ENCODE measurements around the gene HORMAD2. TPM values are rescaled to one million over a fixed set of nuclear protein-coding genes. Genes with fewer than 3 reads are reported as not detected.
"Not testable (repeated sequence)": the region's sequence is repeated elsewhere in the genome, so short reads cannot be mapped to it uniquely, and the experiment has no call there.

HORMAD2 gene
- total and polyA plus RNA-seq, 7 experiments from 2014 or later: 0.34 TPM; not detected in 6

DNA sequence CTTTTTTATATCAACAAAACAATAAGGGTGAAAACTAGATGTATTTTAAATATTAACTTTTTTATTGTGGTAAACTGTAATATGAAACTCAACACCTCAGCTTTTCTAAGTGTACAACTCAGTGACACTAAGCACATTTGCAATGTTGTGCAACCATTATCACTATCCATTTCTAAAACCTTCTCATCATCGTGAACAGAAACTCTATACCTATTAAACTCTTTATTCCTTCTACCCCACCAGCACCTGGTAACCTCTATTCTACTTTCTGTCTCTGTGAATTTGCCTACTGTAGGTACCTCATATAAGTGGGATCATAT lies 9.4 kb downstream of the HORMAD2 start:
- Histone ChIP-seq H3K4me1 (ENCODE audit: control insufficient read depth in 2 of 2, insufficient read depth in 2 of 2, low read length in 2 of 2) (peaks cover 4 to 8% of the 10 kb centered on the region in 2 donors), H3K9me3 (ENCODE audit: control insufficient read depth in 2 of 3, low read length in 3 of 3) (no peaks in the 10 kb centered on the region), H3K4me3 (ENCODE audit: low read length) (no peak overlapping the region), H3K27me3 (ENCODE audit: control insufficient read depth in 2 of 2, insufficient read depth in 2 of 2, low read length in 2 of 2) (no peaks in the 10 kb centered on the region), H3K27ac (ENCODE audit: low read depth, low read length) (no peak overlapping the region), H3K36me3 (ENCODE audit: control insufficient read depth in 2 of 3, insufficient read depth in 3 of 3, low read length in 3 of 3) (no peaks in the 10 kb centered on the region)
- DNase-seq (no peak), ATAC-seq (no peak)
- intact Hi-C loops (cut with micrococcal nuclease): loop anchor here (1.0 to 5.0 kb wide), 8 partner anchors 82 to 694 kb away; partner anchors contain the start of gene MTMR3 (in 1 of the 2)
- Mint-ChIP-seq H3K27ac (no peak overlapping the region), H3K4me1 (peaks cover 8 to 25% (median 11%) of the 10 kb centered on the region in 7 donors), H3K27me3 (peaks cover 0 to 5% (median 0%) of the 10 kb centered on the region in 5 donors), H3K4me3 (no peak overlapping the region), H3K36me3 (peaks cover 0 to 10% (median 0%) of the 10 kb centered on the region in 5 donors), H3K9me3 (peaks cover 0 to 8% (median 0%) of the 10 kb centered on the region in 11 donors)
- ChIA-PET POLR2A (no interaction called here), CTCF (no interaction called here)

- Mint-ChIP-seq H3K27ac (no peak overlapping the region), H3K9me3 (peaks cover 0 to 12% (median 2%) of the 10 kb centered on the region in 11 donors), H3K4me3 (no peak overlapping the region), H3K27me3 (peaks cover 0 to 9% (median 0%) of the 10 kb centered on the region in 5 donors), H3K36me3 (peaks cover 0 to 17% (median 0%) of the 10 kb centered on the region in 5 donors), H3K4me1 (peaks cover 0 to 9% (median 0%) of the 10 kb centered on the region in 7 donors)
- no peak overlapping the region for H3K4me3 ChIP-seq (ENCODE audit: low read length)
- no peaks in the 10 kb centered on the region for H3K36me3 ChIP-seq (ENCODE audit: control insufficient read depth in 2 of 3, insufficient read depth in 3 of 3, low read length in 3 of 3)
- POLR2A ChIA-PET: no interaction called here
- H3K9me3 ChIP-seq (ENCODE audit: control insufficient read depth in 2 of 3, low read length in 3 of 3): no peaks in the 10 kb centered on the region
- H3K4me1 ChIP-seq (ENCODE audit: control insufficient read depth in 2 of 2, insufficient read depth in 2 of 2, low read length in 2 of 2): no peaks in the 10 kb centered on the region
- intact Hi-C loops (cut with micrococcal nuclease): no loop called here
- no peaks in the 10 kb centered on the region for H3K27me3 ChIP-seq (ENCODE audit: control insufficient read depth in 2 of 2, insufficient read depth in 2 of 2, low read length in 2 of 2)
- ATAC-seq: no peak
- H3K27ac ChIP-seq (ENCODE audit: low read depth, low read length): no peak overlapping the region
- CTCF ChIA-PET: interaction anchor here (0.6 to 1.0 kb wide), 2 partner anchors 15 to 172 kb away, joined by 3 to 4 read pairs; no protein-coding TSS in a partner anchor
- DNase-seq: no peak
These were observed 12.4 kb downstream of the HORMAD2 start for GRCh38 chr22:30092686-30093085.

GRCh38 chr22:30094804-30095203 lies 14.5 kb downstream of the HORMAD2 start:
- H3K4me1 Mint-ChIP-seq: peaks cover 0 to 5% (median 0%) of the 10 kb centered on the region in 7 donors
- peaks cover 0 to 9% (median 0%) of the 10 kb centered on the region in 5 donors for H3K27me3 Mint-ChIP-seq
- Histone ChIP-seq H3K4me3 (ENCODE audit: low read length) (no peak overlapping the region), H3K36me3 (ENCODE audit: control insufficient read depth in 2 of 3, insufficient read depth in 3 of 3, low read length in 3 of 3) (no peaks in the 10 kb centered on the region), H3K27me3 (ENCODE audit: control insufficient read depth in 2 of 2, insufficient read depth in 2 of 2, low read length in 2 of 2) (no peaks in the 10 kb centered on the region), H3K9me3 (ENCODE audit: control insufficient read depth in 2 of 3, low read length in 3 of 3) (no peaks in the 10 kb centered on the region), H3K4me1 (ENCODE audit: control insufficient read depth in 2 of 2, insufficient read depth in 2 of 2, low read length in 2 of 2) (no peaks in the 10 kb centered on the region), H3K27ac (ENCODE audit: low read depth, low read length) (no peak overlapping the region)
- ChIA-PET CTCF (no interaction called here), POLR2A (interaction anchor here (0.6 kb wide), 1 partner anchor 12 kb away, joined by 3 read pairs; no protein-coding TSS in a partner anchor)
- no peak overlapping the region for H3K27ac Mint-ChIP-seq
- ATAC-seq (no peak), DNase-seq (no peak)
- no peak overlapping the region for H3K4me3 Mint-ChIP-seq
- intact Hi-C loops (cut with micrococcal nuclease): no loop called here
- H3K36me3 Mint-ChIP-seq: peaks cover 0 to 17% (median 0%) of the 10 kb centered on the region in 5 donors
- peaks cover 0 to 12% (median 2%) of the 10 kb centered on the region in 11 donors for H3K9me3 Mint-ChIP-seq

DNA sequence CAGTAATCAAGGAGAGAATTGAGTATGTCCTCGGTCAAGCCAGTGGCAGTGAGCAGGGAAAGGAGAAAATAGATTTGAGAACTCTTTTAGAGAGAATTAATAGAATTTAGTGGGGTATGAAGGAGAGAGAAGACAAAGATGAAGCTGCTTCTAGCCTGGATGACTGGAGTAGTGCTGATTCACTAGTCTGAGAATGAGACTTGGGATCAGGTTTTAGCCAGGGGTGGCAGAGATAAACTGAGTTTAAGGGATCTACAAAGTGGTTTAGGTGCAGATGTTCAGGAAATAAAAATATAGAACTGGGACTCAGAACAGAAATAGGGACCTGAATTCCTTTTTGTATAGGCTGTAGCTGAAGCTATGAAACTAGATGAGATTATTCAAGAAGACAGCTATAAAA lies 17.6 kb downstream of the HORMAD2 start:
- Histone ChIP-seq H3K27ac (ENCODE audit: low read depth, low read length) (no peak overlapping the region), H3K36me3 (ENCODE audit: control insufficient read depth in 2 of 3, insufficient read depth in 3 of 3, low read length in 3 of 3) (no peaks in the 10 kb centered on the region), H3K4me1 (ENCODE audit: control insufficient read depth in 2 of 2, insufficient read depth in 2 of 2, low read length in 2 of 2) (no peaks in the 10 kb centered on the region), H3K9me3 (ENCODE audit: control insufficient read depth in 2 of 3, low read length in 3 of 3) (no peaks in the 10 kb centered on the region), H3K27me3 (ENCODE audit: control insufficient read depth in 2 of 2, insufficient read depth in 2 of 2, low read length in 2 of 2) (no peaks in the 10 kb centered on the region), H3K4me3 (ENCODE audit: low read length) (no peak overlapping the region)
- ChIA-PET CTCF (interaction anchor here (0.7 kb wide), 1 partner anchor 1177 kb away, joined by 3 read pairs; no protein-coding TSS in a partner anchor), POLR2A (interaction anchor here (0.7 kb wide), 1 partner anchor 1524 kb away, joined by 3 read pairs; no protein-coding TSS in a partner anchor)
- Mint-ChIP-seq H3K4me3 (no peak overlapping the region), H3K9me3 (peaks cover 0 to 12% (median 0%) of the 10 kb centered on the region in 11 donors), H3K36me3 (peaks cover 0 to 24% (median 0%) of the 10 kb centered on the region in 5 donors), H3K27ac (no peak overlapping the region), H3K27me3 (peaks cover 0 to 8% (median 0%) of the 10 kb centered on the region in 5 donors), H3K4me1 (peaks cover 9 to 28% (median 16%) of the 10 kb centered on the region in 7 donors)
- no peak for ATAC-seq
- intact Hi-C loops (cut with micrococcal nuclease): no loop called here
- no peak for DNase-seq

DNA sequence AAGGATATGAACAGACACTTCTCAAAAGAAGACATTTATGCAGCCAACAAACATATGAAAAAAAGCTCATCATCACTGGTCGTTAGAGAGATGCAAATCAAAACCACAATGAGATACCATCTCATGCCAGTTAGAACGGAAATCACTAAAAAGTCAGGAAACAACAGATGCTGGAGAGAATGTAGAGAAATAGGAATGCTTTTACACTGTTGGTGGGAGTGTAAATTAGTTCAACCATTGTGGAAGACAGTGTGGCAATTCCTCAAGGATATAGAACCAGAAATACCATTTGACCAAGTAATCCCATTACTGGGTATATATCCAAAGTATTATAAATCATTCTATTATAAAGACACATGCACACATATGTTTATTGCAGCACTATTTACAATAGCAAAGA lies 20.5 kb downstream of the HORMAD2 start:
- CTCF ChIA-PET: interaction anchor here (1.1 kb wide), 1 partner anchor 188 kb away, joined by 5 read pairs; no protein-coding TSS in a partner anchor
- H3K27me3 Mint-ChIP-seq; H3K27me3 ChIP-seq (ENCODE audit: control insufficient read depth in 2 of 2, insufficient read depth in 2 of 2, low read length in 2 of 2); H3K27ac ChIP-seq (ENCODE audit: low read depth, low read length); POLR2A ChIA-PET; H3K9me3 ChIP-seq (ENCODE audit: control insufficient read depth in 2 of 3, low read length in 3 of 3); H3K36me3 ChIP-seq (ENCODE audit: control insufficient read depth in 2 of 3, insufficient read depth in 3 of 3, low read length in 3 of 3); H3K9me3 Mint-ChIP-seq; ATAC-seq; H3K4me3 ChIP-seq (ENCODE audit: low read length); intact Hi-C loops (cut with micrococcal nuclease): not testable (repeated sequence)
- DNase-seq: peak in 5 of 9 donors; percentile 8 to 42 (median 31)
- Mint-ChIP-seq H3K27ac (peak overlapping the region in 8 of 9 donors; percentile 0 to 69 (median 16)), H3K36me3 (peaks cover 0 to 11% (median 0%) of the 10 kb centered on the region in 5 donors), H3K4me3 (peak overlapping the region in 6 of 10 donors; percentile 2 to 69 (median 58)), H3K4me1 (peaks cover 19 to 54% (median 38%) of the 10 kb centered on the region in 7 donors)
- peaks cover 0 to 16% of the 10 kb centered on the region in 2 donors for H3K4me1 ChIP-seq (ENCODE audit: control insufficient read depth in 2 of 2, insufficient read depth in 2 of 2, low read length in 2 of 2)

DNA sequence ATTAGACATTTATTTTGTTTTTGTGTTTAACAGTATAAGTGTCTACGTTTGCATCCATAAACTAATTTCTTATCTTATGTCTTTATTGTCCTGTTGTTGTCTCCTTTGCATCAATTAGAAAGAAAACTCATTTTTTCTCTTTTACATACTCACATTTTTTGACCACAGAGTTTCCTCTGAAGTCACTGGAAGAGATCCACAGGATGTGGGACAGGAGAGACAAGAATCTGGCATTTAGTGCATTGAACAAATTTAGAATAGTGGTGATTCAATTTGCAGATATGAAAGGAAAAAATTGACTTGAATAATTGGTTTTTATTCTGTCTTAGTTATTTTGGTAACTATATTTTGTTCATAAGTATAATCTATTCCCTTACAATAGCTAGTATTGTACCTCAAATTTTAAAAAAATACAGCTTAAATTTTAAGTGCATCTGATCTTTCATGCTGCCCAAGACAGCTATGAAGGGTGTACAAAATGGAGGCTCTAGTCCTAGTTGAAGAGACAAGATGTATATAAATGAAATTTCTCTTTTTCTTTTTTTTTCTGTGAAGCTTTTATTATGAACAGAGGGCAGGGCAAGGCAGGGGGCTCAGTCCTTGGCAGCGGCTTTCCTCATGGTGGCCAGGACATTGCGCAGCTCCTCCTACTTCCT lies 24.4 kb downstream of the HORMAD2 start:
- Histone ChIP-seq H3K27ac (ENCODE audit: low read depth, low read length) (no peak overlapping the region), H3K4me3 (ENCODE audit: low read length) (no peak overlapping the region), H3K27me3 (ENCODE audit: control insufficient read depth in 2 of 2, insufficient read depth in 2 of 2, low read length in 2 of 2) (no peaks in the 10 kb centered on the region), H3K9me3 (ENCODE audit: control insufficient read depth in 2 of 3, low read length in 3 of 3) (no peaks in the 10 kb centered on the region), H3K4me1 (ENCODE audit: control insufficient read depth in 2 of 2, insufficient read depth in 2 of 2, low read length in 2 of 2) (peaks cover 0 to 16% of the 10 kb centered on the region in 2 donors), H3K36me3 (ENCODE audit: control insufficient read depth in 2 of 3, insufficient read depth in 3 of 3, low read length in 3 of 3) (no peaks in the 10 kb centered on the region)
- ChIA-PET POLR2A (interaction anchor here (0.6 kb wide), 1 partner anchor 489 kb away, joined by 4 read pairs; no protein-coding TSS in a partner anchor), CTCF (interaction anchor here (0.6 to 7.4 kb wide), 6 partner anchors 181 to 647 kb away, joined by 3 to 50 read pairs (median 4); partner anchors contain the start of gene CASTOR1)
- ATAC-seq: no peak
- peaks cover 22 to 62% (median 46%) of the 10 kb centered on the region in 7 donors for H3K4me1 Mint-ChIP-seq
- peaks cover 0 to 4% (median 0%) of the 10 kb centered on the region in 11 donors for H3K9me3 Mint-ChIP-seq
- H3K27ac Mint-ChIP-seq: peak overlapping the region in 3 of 9 donors; percentile 25 to 66 (median 33)
- peak overlapping the region in 8 of 10 donors; percentile 22 to 63 (median 42) for H3K4me3 Mint-ChIP-seq
- no peaks in the 10 kb centered on the region for H3K27me3 Mint-ChIP-seq
- peak in 6 of 9 donors; percentile 28 to 62 (median 45) for DNase-seq
- peaks cover 0 to 11% (median 0%) of the 10 kb centered on the region in 5 donors for H3K36me3 Mint-ChIP-seq
- intact Hi-C loops (cut with micrococcal nuclease): loop anchor here in 1 of 2 donors (5.0 kb wide), 1 partner anchor 288 kb away; no protein-coding TSS in a partner anchor
